GM12878 (cell line): ENCODE results near the gene CFAP97. TPM values are rescaled to one million over a fixed set of nuclear protein-coding genes. Genes with fewer than 3 reads are reported as not detected.

Source experiments
- ATF7 ChIP-seq: fragments of 450-650 bp; IDR thresholded peaks from 2 replicates; pipeline ENCODE4 v1.6.1; 2016; ENCODE audit warnings: low read depth, mild to moderate bottlenecking
- BCL11A ChIP-seq: IDR thresholded peaks from 2 replicates; pipeline ENCODE4 v1.6.1; 2011; ENCODE audit warnings: low read depth, low read length
- BCL3 ChIP-seq: IDR thresholded peaks from 2 replicates; pipeline ENCODE4 v1.6.1; 2011; ENCODE audit warnings: borderline replicate concordance, low read depth, mild to moderate bottlenecking, moderate library complexity, low read length; ENCODE audit not compliant: insufficient read depth, poor library complexity, severe bottlenecking
- BHLHE40 ChIP-seq, 2 experiments: fragments of 450-650 bp in 1 of 2; IDR thresholded peaks; 2 replicates each; pipeline ENCODE4 v1.6.1; 2011 to 2017; ENCODE audit warnings: low read depth in 2 of 2, borderline replicate concordance in 1 of 2, improper control_type of control experiment in 1 of 2, low read length in 1 of 2, mild to moderate bottlenecking in 1 of 2
- CREM ChIP-seq: IDR thresholded peaks from 2 replicates; pipeline ENCODE4 v1.6.1; 2014; ENCODE audit warnings: antibody characterized with exemption, low read depth
- E2F8 ChIP-seq: fragments of 450-650 bp; IDR thresholded peaks from 2 replicates; pipeline ENCODE4 v1.6.1; 2018; ENCODE audit warnings: mild to moderate bottlenecking, low read depth, moderate library complexity; ENCODE audit not compliant: partially characterized antibody
- EGR1 ChIP-seq, 2 experiments: IDR thresholded peaks; 1 replicate in 1 of 2; 2 replicates in 1 of 2; pipeline ENCODE4 v1.6.1; 2011 to 2012; ENCODE audit warnings: low read depth in 2 of 2, low read length in 2 of 2, borderline replicate concordance in 1 of 2, mild to moderate bottlenecking in 1 of 2, moderate library complexity in 1 of 2
- ETV6 ChIP-seq, 2 experiments: fragments of 450-650 bp in 1 of 2; IDR thresholded peaks in 1 of 2; conservative IDR thresholded peaks in 1 of 2; 2 replicates each; pipeline ENCODE4 v1.6.1; 2014; ENCODE audit warnings: antibody characterized with exemption in 1 of 2, borderline replicate concordance in 1 of 2, low read depth in 1 of 2, mild to moderate bottlenecking in 1 of 2, moderate library complexity in 1 of 2
- KAT2A ChIP-seq: conservative IDR thresholded peaks from 2 replicates; pipeline ENCODE4 v1.6.1; 2011; ENCODE audit warnings: low read depth, low read length; ENCODE audit not compliant: control insufficient read depth
- MLLT1 ChIP-seq: fragments of 450-650 bp; IDR thresholded peaks from 2 replicates; pipeline ENCODE4 v1.6.1; 2016; ENCODE audit warnings: mild to moderate bottlenecking
- MXI1 ChIP-seq: fragments of 150-350 bp; IDR thresholded peaks from 2 replicates; pipeline ENCODE4 v1.6.1; 2011; ENCODE audit warnings: low read depth, mild to moderate bottlenecking, inconsistent platforms, low read length, improper control_type of control experiment
- PKNOX1 ChIP-seq: fragments of 450-650 bp; IDR thresholded peaks from 2 replicates; pipeline ENCODE4 v1.6.1; 2016; ENCODE audit warnings: mild to moderate bottlenecking
- POU2F2 ChIP-seq: IDR thresholded peaks from 3 replicates; pipeline ENCODE4 v1.6.1; 2011; ENCODE audit warnings: low read depth, mild to moderate bottlenecking, low read length, borderline replicate concordance
- SPI1 ChIP-seq: IDR thresholded peaks from 2 replicates; pipeline ENCODE4 v1.6.1; 2011; ENCODE audit warnings: low read depth, mild to moderate bottlenecking, low read length, moderate library complexity, borderline replicate concordance; ENCODE audit not compliant: insufficient read depth
- TAF1 ChIP-seq: IDR thresholded peaks from 2 replicates; pipeline ENCODE4 v1.6.1; 2011; ENCODE audit warnings: mild to moderate bottlenecking, low read depth, low read length, borderline replicate concordance
- TBL1XR1 ChIP-seq: IDR thresholded peaks from 2 replicates; pipeline ENCODE4 v1.6.1; 2012; ENCODE audit warnings: low read depth, low read length, improper control_type of control experiment
- YBX1 ChIP-seq: fragments of 450-650 bp; IDR thresholded peaks from 2 replicates; pipeline ENCODE4 v1.6.1; 2016; ENCODE audit warnings: antibody characterized with exemption
- ZNF592 ChIP-seq: fragments of 450-650 bp; IDR thresholded peaks from 2 replicates; pipeline ENCODE4 v1.6.1; 2017; ENCODE audit warnings: mild to moderate bottlenecking, moderate library complexity
- ZNF622 ChIP-seq: fragments of 450-650 bp; IDR thresholded peaks from 2 replicates; pipeline ENCODE4 v1.6.1; 2017; ENCODE audit warnings: mild to moderate bottlenecking, inconsistent platforms
- polyA plus RNA-seq, 11 experiments: library from polyadenylated mRNA; depleted of rRNA in 4 of 11; unstranded in 6 of 11; stranded (reverse) in 5 of 11; fragments of >200 nt; fragmentation: Nextera tagmentation in 4 of 11; fragmentation: Illumina TruSeq in 1 of 11; extraction: Ambion mirVana in 4 of 11; extraction: Trizol in 1 of 11; gene quantifications; 1 replicate in 1 of 11; 2 replicates in 10 of 11; pipeline versions ENCODE4 v1.2.1 to v1.2.3, GENCODE V29; 2011 to 2016; ENCODE audit warnings: inconsistent platforms in 2 of 11, missing spikeins in 2 of 11, low read depth in 1 of 11
- total RNA-seq, 4 experiments: library from RNA; depleted of rRNA in 3 of 4; stranded (reverse); fragments of >200 nt in 3 of 4; fragmentation: Illumina TruSeq in 1 of 4; extraction: Trizol in 1 of 4; gene quantifications; 2 replicates each; pipeline versions ENCODE4 v1.2.1 to v1.2.3, GENCODE V29; 2013 to 2021

Gene CFAP97
- total and polyA plus RNA-seq, 10 of the 15 experiments (the other 5 are each of a cell fraction or from before 2014, with no cell fraction given), result 26.4 to 62.7 (median 48.0) TPM

- TF ChIP-seq BHLHE40 (IDR thresholded peaks at IDR 0.05; ENCODE audit: borderline replicate concordance in 1 of 2, low read depth in 2 of 2, low read length in 1 of 2) (peak in 1 of 2 experiments; percentile 11; a peak in 1 of 4 replicates), ETV6 (conservative IDR thresholded peaks at IDR 0.05 in 1 of 2, IDR thresholded peaks at IDR 0.05 in 1 of 2; ENCODE audit: borderline replicate concordance in 1 of 2, low read depth in 1 of 2) (no peak), KAT2A (no peak), ZNF622 (no peak), MLLT1 (no peak), BCL3 (no peak), TBL1XR1 (no peak), YBX1 (no peak), E2F8 (no peak), ATF7 (peak; percentile 57), ZNF592 (no peak), MXI1 (no peak), PKNOX1 (0 out of 2 replicates have a peak, but pooled peaks have one; percentile 24), SPI1 (no peak), BCL11A (no peak), TAF1 (no peak), POU2F2 (no peak), EGR1 (IDR thresholded peaks at IDR 0.05; ENCODE audit: borderline replicate concordance in 1 of 2, low read depth in 2 of 2, low read length in 2 of 2) (no peak), CREM (no peak)
Measured at GRCh38 chr4:185192059-185192458, 11.7 kb downstream of the CFAP97 start (continued).
